ENCODE results near the gene HOMER1. TPM values are rescaled to one million over a fixed set of nuclear protein-coding genes. Genes with fewer than 3 reads are reported as not detected.

HOMER1 gene
- total and polyA plus RNA-seq, 2 of the 13 experiments (the other 11 are each of a cell fraction or from before 2014, with no cell fraction given): 5.3 to 24.8 TPM

GRCh38 chr5:79535477-79536192 is 21.7 kb upstream of the HOMER1 start (continued):
- TF ChIP-seq, protein P1, sequence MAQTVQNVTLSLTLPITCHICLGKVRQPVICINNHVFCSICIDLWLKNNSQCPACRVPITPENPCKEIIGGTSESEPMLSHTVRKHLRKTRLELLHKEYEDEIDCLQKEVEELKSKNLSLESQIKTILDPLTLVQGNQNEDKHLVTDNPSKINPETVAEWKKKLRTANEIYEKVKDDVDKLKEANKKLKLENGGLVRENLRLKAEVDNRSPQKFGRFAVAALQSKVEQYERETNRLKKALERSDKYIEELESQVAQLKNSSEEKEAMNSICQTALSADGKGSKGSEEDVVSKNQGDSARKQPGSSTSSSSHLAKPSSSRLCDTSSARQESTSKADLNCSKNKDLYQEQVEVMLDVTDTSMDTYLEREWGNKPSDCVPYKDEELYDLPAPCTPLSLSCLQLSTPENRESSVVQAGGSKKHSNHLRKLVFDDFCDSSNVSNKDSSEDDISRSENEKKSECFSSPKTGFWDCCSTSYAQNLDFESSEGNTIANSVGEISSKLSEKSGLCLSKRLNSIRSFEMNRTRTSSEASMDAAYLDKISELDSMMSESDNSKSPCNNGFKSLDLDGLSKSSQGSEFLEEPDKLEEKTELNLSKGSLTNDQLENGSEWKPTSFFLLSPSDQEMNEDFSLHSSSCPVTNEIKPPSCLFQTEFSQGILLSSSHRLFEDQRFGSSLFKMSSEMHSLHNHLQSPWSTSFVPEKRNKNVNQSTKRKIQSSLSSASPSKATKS (CRISPR knock-in tag; IDR thresholded peaks at IDR 0.05): no peak
- no peak for TF ChIP-seq ZNF230 (CRISPR knock-in tag; IDR thresholded peaks at IDR 0.05)
- TF ChIP-seq, protein P2, sequence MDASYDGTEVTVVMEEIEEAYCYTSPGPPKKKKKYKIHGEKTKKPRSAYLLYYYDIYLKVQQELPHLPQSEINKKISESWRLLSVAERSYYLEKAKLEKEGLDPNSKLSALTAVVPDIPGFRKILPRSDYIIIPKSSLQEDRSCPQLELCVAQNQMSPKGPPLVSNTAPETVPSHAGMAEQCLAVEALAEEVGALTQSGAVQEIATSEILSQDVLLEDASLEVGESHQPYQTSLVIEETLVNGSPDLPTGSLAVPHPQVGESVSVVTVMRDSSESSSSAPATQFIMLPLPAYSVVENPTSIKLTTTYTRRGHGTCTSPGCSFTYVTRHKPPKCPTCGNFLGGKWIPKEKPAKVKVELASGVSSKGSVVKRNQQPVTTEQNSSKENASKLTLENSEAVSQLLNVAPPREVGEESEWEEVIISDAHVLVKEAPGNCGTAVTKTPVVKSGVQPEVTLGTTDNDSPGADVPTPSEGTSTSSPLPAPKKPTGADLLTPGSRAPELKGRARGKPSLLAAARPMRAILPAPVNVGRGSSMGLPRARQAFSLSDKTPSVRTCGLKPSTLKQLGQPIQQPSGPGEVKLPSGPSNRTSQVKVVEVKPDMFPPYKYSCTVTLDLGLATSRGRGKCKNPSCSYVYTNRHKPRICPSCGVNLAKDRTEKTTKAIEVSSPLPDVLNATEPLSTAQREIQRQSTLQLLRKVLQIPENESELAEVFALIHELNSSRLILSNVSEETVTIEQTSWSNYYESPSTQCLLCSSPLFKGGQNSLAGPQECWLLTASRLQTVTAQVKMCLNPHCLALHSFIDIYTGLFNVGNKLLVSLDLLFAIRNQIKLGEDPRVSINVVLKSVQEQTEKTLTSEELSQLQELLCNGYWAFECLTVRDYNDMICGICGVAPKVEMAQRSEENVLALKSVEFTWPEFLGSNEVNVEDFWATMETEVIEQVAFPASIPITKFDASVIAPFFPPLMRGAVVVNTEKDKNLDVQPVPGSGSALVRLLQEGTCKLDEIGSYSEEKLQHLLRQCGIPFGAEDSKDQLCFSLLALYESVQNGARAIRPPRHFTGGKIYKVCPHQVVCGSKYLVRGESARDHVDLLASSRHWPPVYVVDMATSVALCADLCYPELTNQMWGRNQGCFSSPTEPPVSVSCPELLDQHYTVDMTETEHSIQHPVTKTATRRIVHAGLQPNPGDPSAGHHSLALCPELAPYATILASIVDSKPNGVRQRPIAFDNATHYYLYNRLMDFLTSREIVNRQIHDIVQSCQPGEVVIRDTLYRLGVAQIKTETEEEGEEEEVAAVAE (CRISPR knock-in tag; IDR thresholded peaks at IDR 0.05; ENCODE audit: borderline replicate concordance): peak; percentile 46; the same call in 1 of the 2 replicates
- TF ChIP-seq, protein P3, sequence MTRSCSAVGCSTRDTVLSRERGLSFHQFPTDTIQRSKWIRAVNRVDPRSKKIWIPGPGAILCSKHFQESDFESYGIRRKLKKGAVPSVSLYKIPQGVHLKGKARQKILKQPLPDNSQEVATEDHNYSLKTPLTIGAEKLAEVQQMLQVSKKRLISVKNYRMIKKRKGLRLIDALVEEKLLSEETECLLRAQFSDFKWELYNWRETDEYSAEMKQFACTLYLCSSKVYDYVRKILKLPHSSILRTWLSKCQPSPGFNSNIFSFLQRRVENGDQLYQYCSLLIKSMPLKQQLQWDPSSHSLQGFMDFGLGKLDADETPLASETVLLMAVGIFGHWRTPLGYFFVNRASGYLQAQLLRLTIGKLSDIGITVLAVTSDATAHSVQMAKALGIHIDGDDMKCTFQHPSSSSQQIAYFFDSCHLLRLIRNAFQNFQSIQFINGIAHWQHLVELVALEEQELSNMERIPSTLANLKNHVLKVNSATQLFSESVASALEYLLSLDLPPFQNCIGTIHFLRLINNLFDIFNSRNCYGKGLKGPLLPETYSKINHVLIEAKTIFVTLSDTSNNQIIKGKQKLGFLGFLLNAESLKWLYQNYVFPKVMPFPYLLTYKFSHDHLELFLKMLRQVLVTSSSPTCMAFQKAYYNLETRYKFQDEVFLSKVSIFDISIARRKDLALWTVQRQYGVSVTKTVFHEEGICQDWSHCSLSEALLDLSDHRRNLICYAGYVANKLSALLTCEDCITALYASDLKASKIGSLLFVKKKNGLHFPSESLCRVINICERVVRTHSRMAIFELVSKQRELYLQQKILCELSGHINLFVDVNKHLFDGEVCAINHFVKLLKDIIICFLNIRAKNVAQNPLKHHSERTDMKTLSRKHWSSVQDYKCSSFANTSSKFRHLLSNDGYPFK (CRISPR knock-in tag; IDR thresholded peaks at IDR 0.05; ENCODE audit: borderline replicate concordance): no peak
- no peak for TF ChIP-seq SP4 (CRISPR knock-in tag; IDR thresholded peaks at IDR 0.05)
- no peak for TF ChIP-seq ZBTB42 (CRISPR knock-in tag; IDR thresholded peaks at IDR 0.05)
- peak; percentile 86; the same call in 1 of the 2 replicates for TF ChIP-seq NFIC (IDR thresholded peaks at IDR 0.05; ENCODE audit: low read length)
- no peak for TF ChIP-seq DNMT3B (CRISPR knock-in tag; conservative IDR thresholded peaks at IDR 0.05)
- TF ChIP-seq ZBTB20 (CRISPR knock-in tag; IDR thresholded peaks at IDR 0.05; ENCODE audit: borderline replicate concordance, low read depth): 0 out of 2 replicates have a peak, but pooled peaks have one; percentile 40
- TF ChIP-seq ZBTB46 (CRISPR knock-in tag; IDR thresholded peaks at IDR 0.05; ENCODE audit: borderline replicate concordance): no peak
- TF ChIP-seq ZNF232 (CRISPR knock-in tag; IDR thresholded peaks at IDR 0.05; ENCODE audit: borderline replicate concordance): 0 out of 2 replicates have a peak, but pooled peaks have one; percentile 29
- TF ChIP-seq PATZ1 (CRISPR knock-in tag; IDR thresholded peaks at IDR 0.05): peak; percentile 12; the same call in 1 of the 2 replicates
- no peak for TF ChIP-seq TOE1 (CRISPR knock-in tag; IDR thresholded peaks at IDR 0.05)
- TF ChIP-seq, protein P4, sequence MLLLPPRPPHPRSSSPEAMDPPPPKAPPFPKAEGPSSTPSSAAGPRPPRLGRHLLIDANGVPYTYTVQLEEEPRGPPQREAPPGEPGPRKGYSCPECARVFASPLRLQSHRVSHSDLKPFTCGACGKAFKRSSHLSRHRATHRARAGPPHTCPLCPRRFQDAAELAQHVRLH (CRISPR knock-in tag; IDR thresholded peaks at IDR 0.05; ENCODE audit: borderline replicate concordance, low read depth): no peak
